ENCODE data around the gene SLC7A1.

Gene SLC7A1

DNA sequence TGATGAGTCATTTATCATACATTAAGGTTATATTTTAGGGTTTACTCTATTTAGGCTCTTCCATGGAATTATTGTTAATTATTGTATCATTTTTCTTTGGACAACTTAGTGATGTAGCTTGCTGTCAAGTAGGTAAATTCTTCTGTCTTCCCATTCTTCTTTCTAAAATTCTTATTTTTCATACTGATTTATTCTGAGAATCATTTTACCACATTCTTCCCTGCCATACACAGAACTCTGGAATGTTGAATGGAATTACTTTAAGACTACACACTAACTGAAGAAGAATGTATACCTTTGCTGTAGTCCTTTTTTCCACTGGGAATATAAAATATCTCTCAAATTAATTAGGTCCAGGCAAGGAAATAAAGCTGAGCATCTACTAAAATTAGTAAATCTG lies 24.5 kb upstream of the SLC7A1 start:
- DNase-seq = no peak
- no peak overlapping the region for H3K4me3 Mint-ChIP-seq
- peaks cover 14% of the 10 kb centered on the region for H3K27me3 Mint-ChIP-seq (ENCODE audit: low read depth, poor library complexity)
- H3K36me3 Mint-ChIP-seq (ENCODE audit: low read depth) = no peaks in the 10 kb centered on the region
- H3K9me3 Mint-ChIP-seq = peaks cover 27% of the 10 kb centered on the region
- TF ChIP-seq CTCF (IDR thresholded peaks at IDR 0.05) = no peak
- H3K4me1 Mint-ChIP-seq = no peaks in the 10 kb centered on the region
- no peak overlapping the region for H3K27ac Mint-ChIP-seq

GRCh38 chr13:29613101-29613500 lies 17.6 kb upstream of the SLC7A1 start:
- Mint-ChIP-seq H3K36me3 (ENCODE audit: low read depth) (no peaks in the 10 kb centered on the region), H3K27ac (no peak overlapping the region), H3K4me3 (no peak overlapping the region), H3K27me3 (ENCODE audit: low read depth, poor library complexity) (peaks cover 17% of the 10 kb centered on the region), H3K9me3 (peaks cover 14% of the 10 kb centered on the region), H3K4me1 (no peaks in the 10 kb centered on the region)
- no peak for DNase-seq
- TF ChIP-seq CTCF (IDR thresholded peaks at IDR 0.05) = no peak

- Mint-ChIP-seq H3K27me3 (ENCODE audit: low read depth, poor library complexity) (peaks cover 30% of the 10 kb centered on the region), H3K4me1 (no peaks in the 10 kb centered on the region), H3K9me3 (no peaks in the 10 kb centered on the region), H3K36me3 (ENCODE audit: low read depth) (no peaks in the 10 kb centered on the region), H3K4me3 (no peak overlapping the region), H3K27ac (no peak overlapping the region)
- TF ChIP-seq CTCF (IDR thresholded peaks at IDR 0.05) = no peak
- no peak for DNase-seq
Observed at GRCh38 chr13:29607465-29607864, 12.0 kb upstream of the SLC7A1 start.

DNA sequence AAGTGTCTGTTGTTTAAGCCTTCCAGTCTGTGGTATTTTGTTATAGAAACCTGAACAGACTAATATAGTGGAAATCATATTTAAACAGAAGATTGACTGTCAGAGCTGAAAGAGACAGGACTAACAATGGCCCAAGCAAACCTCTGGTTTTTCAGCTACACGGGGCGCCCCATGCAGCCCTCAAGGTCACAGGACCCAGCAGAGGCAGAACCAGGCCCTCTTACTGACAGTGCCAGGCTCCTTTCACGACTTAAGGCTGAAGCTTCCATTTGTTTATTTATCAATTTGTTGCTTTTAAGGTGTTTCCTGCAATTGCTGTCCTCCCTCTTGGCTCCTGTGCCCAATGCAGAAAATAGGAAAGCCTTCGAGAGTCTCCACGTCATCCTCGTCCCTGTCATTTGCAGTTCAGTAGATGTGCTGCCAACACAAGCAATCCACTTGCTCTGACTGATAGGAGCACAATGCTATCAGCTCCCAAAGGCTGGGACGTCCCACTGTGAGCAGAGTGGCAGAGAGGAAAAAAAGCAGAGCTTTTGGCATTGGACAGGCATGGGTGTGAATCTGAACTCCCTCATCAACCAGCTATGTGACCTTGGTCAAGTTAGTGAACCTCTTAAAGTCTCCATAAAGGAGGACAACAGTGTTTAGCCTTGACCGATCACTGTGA lies 10.5 kb upstream of the SLC7A1 start:
- H3K27me3 Mint-ChIP-seq (ENCODE audit: low read depth, poor library complexity) = peaks cover 35% of the 10 kb centered on the region
- no peak for TF ChIP-seq CTCF (IDR thresholded peaks at IDR 0.05)
- H3K9me3 Mint-ChIP-seq = no peaks in the 10 kb centered on the region
- H3K4me1 Mint-ChIP-seq = no peaks in the 10 kb centered on the region
- DNase-seq = no peak
- H3K4me3 Mint-ChIP-seq = no peak overlapping the region
- H3K27ac Mint-ChIP-seq = no peak overlapping the region
- no peaks in the 10 kb centered on the region for H3K36me3 Mint-ChIP-seq (ENCODE audit: low read depth)

GRCh38 chr13:29598321-29598720 lies 2.8 kb upstream of the SLC7A1 start:
- H3K4me3 Mint-ChIP-seq = no peak overlapping the region
- H3K4me1 Mint-ChIP-seq = peaks cover 18% of the 10 kb centered on the region
- H3K9me3 Mint-ChIP-seq = no peaks in the 10 kb centered on the region
- TF ChIP-seq CTCF (IDR thresholded peaks at IDR 0.05) = no peak
- peaks cover 36% of the 10 kb centered on the region for H3K27me3 Mint-ChIP-seq (ENCODE audit: low read depth, poor library complexity)
- no peak overlapping the region for H3K27ac Mint-ChIP-seq
- no peaks in the 10 kb centered on the region for H3K36me3 Mint-ChIP-seq (ENCODE audit: low read depth)
- no peak for DNase-seq

DNA sequence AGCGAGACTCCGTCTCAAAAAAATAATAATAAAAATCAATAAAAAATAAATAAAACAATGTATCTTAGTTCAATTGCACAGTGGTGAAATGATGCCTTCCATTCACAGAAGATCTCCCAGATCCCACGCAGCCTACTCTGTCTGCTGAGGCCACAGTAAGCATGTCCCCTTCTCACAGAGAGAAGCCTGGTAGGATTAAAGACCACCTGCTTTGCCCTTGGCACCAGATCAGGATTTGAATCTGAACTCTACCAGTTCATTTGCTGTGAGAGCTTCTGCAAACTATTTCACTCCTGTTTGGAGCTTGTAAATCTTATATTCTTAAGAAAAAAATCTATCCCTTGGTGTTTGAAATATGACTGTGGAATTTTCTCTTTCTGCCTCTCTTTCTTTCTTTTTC lies 2.2 kb upstream of the SLC7A1 start:
- Mint-ChIP-seq H3K4me3 (no peak overlapping the region), H3K36me3 (ENCODE audit: low read depth) (no peaks in the 10 kb centered on the region), H3K4me1 (peaks cover 18% of the 10 kb centered on the region), H3K27ac (no peak overlapping the region), H3K27me3 (ENCODE audit: low read depth, poor library complexity) (peaks cover 31% of the 10 kb centered on the region), H3K9me3 (no peaks in the 10 kb centered on the region)
- no peak for TF ChIP-seq CTCF (IDR thresholded peaks at IDR 0.05)
- no peak for DNase-seq
